ENCODE data around the gene CRAMP1. TPM values are rescaled to one million over a fixed set of nuclear protein-coding genes. Genes with fewer than 3 reads are reported as not detected.

CRAMP1 gene
- total and polyA plus RNA-seq, 2 donors (not counting 3 experiments of a cell fraction or from before 2014, with no cell fraction given) = 21.5 to 30.8 TPM

GRCh38 chr16:1580956-1581355, 31.2 kb upstream of the CRAMP1 start:
- Histone ChIP-seq H2AFZ (ENCODE audit: low read depth, low read length) (no peak overlapping the region), H3K27ac (ENCODE audit: insufficient read depth, low read depth, low read length) (no peak overlapping the region), H3K9me3 (replicated peaks; ENCODE audit: control insufficient read depth, insufficient read depth, low read length) (no peaks in the 10 kb centered on the region), H3K9me1 (replicated peaks; ENCODE audit: control insufficient read depth, extremely low read depth, insufficient read depth, low read length) (no peaks in the 10 kb centered on the region), H3K9ac (replicated peaks; ENCODE audit: extremely low read depth, insufficient read depth, low read length) (no peak overlapping the region), H3K79me2 (ENCODE audit: control insufficient read depth, insufficient read depth, low read length) (no peaks in the 10 kb centered on the region), H4K20me1 (replicated peaks; ENCODE audit: control insufficient read depth, extremely low read depth, insufficient read depth, low read length) (no peaks in the 10 kb centered on the region), H3K4me2 (ENCODE audit: insufficient read depth, low read length) (no peak overlapping the region), H3K27me3 (ENCODE audit: control insufficient read depth in 2 of 2, insufficient read depth in 2 of 2, low read length in 2 of 2) (no peaks in the 10 kb centered on the region), H3K4me1 (ENCODE audit: control insufficient read depth, extremely low read depth, insufficient read depth, low read length) (no peaks in the 10 kb centered on the region), H3K36me3 (ENCODE audit: control insufficient read depth in 2 of 2, extremely low read depth in 1 of 2, insufficient read depth in 2 of 2, low read length in 2 of 2) (peaks cover 0 to 9% of the 10 kb centered on the region in 2 experiments), H3K4me3 (replicated peaks in 1 of 3; ENCODE audit: insufficient read depth in 1 of 3, low read depth in 1 of 3, low read length in 3 of 3) (no peak overlapping the region)
- no TSS peak for BruUV-seq (replicated peaks)
- ChIA-PET CTCF (no interaction called here), POLR2A (no interaction called here)
- no peak for FAIRE-seq
- DNase-seq (ENCODE audit: low read depth, low spot score) = no peak
- intact Hi-C loops (cut with micrococcal nuclease) = no loop called here
- no peak for TF ChIP-seq POLR2AphosphoS5 (IDR thresholded peaks at IDR 0.05; ENCODE audit: insufficient read depth, low read depth, low read length)
- no peak for TF ChIP-seq GATA2 (IDR thresholded peaks at IDR 0.05; ENCODE audit: insufficient read depth, insufficient read length, low read depth, low read length)
- TF ChIP-seq, protein P1, sequence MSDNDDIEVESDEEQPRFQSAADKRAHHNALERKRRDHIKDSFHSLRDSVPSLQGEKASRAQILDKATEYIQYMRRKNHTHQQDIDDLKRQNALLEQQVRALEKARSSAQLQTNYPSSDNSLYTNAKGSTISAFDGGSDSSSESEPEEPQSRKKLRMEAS (IDR thresholded peaks at IDR 0.05; ENCODE audit: insufficient read depth, insufficient read length) = no peak
- no peak for TF ChIP-seq POLR2A (IDR thresholded peaks at IDR 0.05; ENCODE audit: low read depth, low read length)
- TF ChIP-seq EZH2 (IDR thresholded peaks at IDR 0.05; ENCODE audit: borderline replicate concordance, low read depth, low read length, severe bottlenecking) = no peak
- TF ChIP-seq JUN (IDR thresholded peaks at IDR 0.05; ENCODE audit: borderline replicate concordance, insufficient read depth, insufficient read length, low read depth) = no peak
- TF ChIP-seq, protein P2, sequence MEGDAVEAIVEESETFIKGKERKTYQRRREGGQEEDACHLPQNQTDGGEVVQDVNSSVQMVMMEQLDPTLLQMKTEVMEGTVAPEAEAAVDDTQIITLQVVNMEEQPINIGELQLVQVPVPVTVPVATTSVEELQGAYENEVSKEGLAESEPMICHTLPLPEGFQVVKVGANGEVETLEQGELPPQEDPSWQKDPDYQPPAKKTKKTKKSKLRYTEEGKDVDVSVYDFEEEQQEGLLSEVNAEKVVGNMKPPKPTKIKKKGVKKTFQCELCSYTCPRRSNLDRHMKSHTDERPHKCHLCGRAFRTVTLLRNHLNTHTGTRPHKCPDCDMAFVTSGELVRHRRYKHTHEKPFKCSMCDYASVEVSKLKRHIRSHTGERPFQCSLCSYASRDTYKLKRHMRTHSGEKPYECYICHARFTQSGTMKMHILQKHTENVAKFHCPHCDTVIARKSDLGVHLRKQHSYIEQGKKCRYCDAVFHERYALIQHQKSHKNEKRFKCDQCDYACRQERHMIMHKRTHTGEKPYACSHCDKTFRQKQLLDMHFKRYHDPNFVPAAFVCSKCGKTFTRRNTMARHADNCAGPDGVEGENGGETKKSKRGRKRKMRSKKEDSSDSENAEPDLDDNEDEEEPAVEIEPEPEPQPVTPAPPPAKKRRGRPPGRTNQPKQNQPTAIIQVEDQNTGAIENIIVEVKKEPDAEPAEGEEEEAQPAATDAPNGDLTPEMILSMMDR (IDR thresholded peaks at IDR 0.05; ENCODE audit: extremely low read depth in 1 of 2, insufficient read depth in 1 of 2, low read depth in 1 of 2, low read length in 2 of 2) = no peak
- TF ChIP-seq FOS (IDR thresholded peaks at IDR 0.05; ENCODE audit: borderline replicate concordance, insufficient read depth, low read length) = no peak
- TF ChIP-seq MYC (IDR thresholded peaks at IDR 0.05; ENCODE audit: low read depth, low read length) = no peak
- dilution Hi-C loops (cut with MboI; ENCODE audit: extremely low pct_ligation_motif_present, low sequenced_read_pairs) = no loop called here
